H54 (cell line): Measurements from ENCODE around the gene PIEZO1.

Experiments used
- DNase-seq: peaks from one replicate; pipeline ENCODE4 v3.0.0; 2011; ENCODE audit warnings: low spot score, mixed read lengths; ENCODE audit not compliant: insufficient read length
- FAIRE-seq: peaks from 3 replicates; lab custom pipeline; 2011; peaks lifted over from hg19 to GRCh38; lab: Jason Lieb, UNC
- POLR2A ChIP-seq: IDR thresholded peaks from 2 replicates; pipeline ENCODE4 v1.6.1; 2011; ENCODE audit warnings: low read depth, mild to moderate bottlenecking, low read length

Gene PIEZO1

DNA sequence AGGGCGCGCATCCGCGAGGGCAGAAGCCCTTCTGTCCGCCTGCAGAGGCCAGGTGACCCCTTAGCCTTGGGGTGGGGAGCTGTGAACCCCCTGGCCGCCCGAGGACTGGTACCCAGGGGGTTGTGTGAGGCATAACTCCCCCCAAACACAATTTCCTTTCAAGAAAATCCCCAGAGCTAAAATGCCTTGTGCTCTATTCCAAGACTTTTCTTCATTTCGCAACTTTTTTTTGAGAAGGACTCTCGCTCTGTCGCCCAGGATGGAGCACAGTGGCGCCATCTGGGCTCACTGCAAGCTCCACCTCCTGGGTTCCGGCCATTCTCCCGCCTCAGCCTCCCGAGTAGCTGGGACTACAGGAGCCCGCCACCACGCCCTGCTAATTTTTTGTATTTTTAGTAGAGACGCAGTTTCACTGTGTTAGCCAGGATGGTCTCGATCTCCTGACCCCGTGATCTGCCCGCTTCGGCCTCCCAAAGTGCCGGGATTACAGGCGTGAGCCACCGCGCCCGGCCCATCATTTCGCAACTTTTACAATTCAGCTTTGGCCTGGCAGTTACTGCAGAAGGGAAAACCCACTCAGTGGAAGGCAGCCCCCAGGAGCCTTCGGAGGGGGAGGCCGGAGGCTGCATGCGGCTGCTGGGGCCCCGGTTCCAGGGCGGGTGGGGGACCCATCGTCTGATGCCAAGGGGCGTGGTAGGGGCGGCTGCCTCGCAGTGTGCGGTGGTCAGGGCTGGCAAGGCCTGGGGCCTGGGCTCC lies 27.7 kb upstream of the PIEZO1 start:
- no peak for FAIRE-seq
- DNase-seq = no peak
- TF ChIP-seq POLR2A = peak; percentile 43; the same call in 1 of the 2 replicates

DNA sequence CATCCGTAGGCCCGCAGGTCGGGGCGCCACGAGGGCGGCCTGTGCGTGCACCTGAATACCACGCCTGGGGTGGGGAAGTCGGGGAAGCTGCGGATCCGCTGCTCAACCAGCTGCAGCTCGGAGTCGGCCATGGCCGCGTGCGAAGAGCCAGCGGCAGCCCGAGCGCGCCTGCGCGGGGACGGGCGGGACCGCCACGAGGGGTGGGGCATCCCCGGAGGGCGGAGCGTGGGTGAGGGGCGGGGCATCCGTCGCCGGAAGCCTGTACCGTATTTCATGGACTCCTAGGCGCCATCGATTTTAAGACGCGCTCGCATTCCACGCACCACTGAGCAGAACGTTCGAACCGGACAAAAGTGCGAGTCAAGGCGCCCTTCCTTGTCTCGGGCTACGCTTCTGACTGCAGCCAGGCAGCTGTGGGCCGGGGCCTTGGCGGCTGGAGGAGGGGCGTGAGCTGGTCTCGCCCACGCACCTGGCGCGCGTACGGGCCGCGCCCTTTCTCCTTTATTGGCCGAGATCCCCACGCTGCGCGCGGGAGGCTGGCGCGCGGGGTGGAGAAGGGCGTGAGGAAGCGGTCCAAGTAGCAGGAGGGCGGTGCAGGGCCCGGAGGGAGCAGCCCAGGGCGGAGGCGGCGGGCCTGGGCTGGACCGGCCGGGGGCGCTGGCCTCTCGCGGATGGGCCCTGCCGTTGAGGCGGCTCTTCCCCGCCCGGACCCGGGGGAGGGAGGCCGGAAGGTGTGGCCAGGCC lies 26.9 kb upstream of the PIEZO1 start, which contains the start of gene APRT:
TSS of gene APRT (minus strand) at position 160 of the 744 bp plus-strand sequence. CDS start at position 131, 29 bp downstream.
- FAIRE-seq (no peak), DNase-seq (peak; percentile 88)
- TF ChIP-seq POLR2A = peak; percentile 71

DNA sequence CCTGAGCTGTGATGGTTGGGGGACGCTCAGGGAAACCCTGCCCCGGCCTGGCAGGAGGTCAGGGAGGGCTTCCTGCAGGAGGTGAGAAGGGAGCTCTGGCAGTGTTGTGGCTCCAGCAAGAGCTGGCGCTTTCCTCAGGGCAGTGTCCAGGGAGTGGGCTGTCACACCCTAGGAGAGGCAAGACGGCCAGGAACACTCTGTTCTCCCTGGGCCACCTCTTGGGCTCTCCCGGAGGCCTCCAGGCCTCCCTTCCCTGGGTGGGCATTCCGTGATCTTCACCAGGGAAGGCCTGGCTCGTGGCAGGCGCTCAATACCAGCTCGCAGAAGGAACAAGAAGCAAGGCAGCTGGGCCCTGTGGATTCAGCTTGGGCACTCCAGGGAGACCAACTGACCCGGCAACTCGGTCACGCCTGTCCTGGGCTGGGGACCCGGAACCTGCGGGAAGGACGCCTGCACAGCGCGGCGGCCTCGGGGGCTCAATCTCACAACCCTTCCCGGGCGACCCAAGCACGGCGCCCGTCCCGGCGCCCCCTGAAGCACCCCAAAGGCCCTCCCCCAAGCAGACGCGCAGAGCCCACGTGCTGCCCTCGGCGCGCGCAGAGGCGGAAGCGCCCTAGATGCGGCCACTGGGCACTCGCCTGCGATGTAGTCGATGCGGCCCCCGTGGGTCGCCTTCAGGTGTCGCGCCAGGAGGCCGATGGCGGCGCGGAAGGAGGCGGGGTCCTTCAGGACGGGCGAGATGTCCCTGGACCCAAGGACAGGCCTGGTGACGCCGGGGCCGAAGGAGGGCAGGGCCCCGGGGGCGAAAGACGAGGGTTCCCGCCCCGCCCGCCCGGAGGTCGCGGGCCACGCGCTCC lies 26.1 kb upstream of the PIEZO1 start:
- FAIRE-seq = no peak
- DNase-seq = peak; percentile 77

DNA sequence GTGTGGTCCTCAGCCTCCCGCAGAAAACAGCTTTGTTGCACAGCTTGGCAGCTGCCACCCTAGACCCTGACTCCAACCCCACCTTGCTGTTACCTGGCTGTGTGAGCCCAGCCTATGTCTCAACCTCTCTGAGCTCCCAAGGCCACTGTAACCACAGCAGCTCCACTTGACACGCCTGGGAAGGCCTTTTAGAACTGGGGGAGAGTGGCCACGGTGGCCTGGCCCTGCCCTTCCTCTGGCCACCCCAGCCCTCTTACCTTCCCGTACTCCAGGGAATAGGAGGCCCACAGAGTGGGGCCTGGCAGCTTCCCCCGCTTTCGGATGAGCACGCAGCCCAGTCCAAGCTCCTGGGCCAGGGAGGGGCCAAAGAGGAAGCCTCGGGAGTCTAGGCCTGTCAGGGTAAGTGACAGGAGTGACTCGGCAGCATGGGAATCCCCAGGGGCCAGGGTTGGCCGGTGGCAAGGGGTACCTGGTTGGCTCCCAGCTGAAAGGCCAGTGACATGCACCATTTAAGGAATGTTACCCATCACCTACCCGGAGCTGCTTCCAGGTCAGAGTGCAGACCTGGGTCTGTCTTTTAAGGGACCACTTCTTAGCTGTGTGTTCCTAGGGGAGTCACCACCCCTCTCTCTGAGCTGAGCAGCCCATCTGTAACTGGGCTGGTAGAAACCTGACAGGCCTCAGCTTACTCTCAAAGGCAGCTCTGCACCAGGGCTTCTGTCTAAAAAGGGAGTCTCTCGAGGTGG lies 25.3 kb upstream of the PIEZO1 start:
- FAIRE-seq (no peak), DNase-seq (no peak)
- no peak for TF ChIP-seq POLR2A

More for the DNA sequence above, 26.1 kb upstream of the PIEZO1 start:
- TF ChIP-seq POLR2A = peak; percentile 66

DNA sequence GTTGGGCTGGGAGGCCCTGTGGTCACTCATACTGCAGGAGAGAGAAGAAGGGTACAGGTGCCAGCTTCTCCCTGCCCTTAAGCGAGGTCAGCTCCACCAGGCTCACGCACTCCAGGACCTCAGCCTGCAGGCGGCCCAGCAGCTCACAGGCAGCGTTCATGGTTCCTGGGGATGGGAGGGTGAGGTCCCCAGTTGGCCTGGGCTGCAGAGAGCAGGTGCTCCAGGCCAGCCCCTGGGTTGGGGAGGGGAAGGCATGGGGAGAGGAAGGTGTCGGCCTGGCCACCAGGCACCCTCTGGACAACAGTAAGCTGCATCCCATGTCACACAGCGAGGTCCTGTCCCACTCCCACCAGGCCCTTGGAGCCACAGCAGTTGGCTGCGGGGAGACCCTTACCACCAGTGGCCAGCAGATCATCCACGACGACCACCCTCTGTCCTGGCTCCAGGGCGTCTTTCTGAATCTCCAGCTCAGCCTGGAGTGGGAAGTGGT lies 24.7 kb upstream of the PIEZO1 start:
- FAIRE-seq (no peak), DNase-seq (peak; percentile 27)
- peak; percentile 31 for TF ChIP-seq POLR2A

DNA sequence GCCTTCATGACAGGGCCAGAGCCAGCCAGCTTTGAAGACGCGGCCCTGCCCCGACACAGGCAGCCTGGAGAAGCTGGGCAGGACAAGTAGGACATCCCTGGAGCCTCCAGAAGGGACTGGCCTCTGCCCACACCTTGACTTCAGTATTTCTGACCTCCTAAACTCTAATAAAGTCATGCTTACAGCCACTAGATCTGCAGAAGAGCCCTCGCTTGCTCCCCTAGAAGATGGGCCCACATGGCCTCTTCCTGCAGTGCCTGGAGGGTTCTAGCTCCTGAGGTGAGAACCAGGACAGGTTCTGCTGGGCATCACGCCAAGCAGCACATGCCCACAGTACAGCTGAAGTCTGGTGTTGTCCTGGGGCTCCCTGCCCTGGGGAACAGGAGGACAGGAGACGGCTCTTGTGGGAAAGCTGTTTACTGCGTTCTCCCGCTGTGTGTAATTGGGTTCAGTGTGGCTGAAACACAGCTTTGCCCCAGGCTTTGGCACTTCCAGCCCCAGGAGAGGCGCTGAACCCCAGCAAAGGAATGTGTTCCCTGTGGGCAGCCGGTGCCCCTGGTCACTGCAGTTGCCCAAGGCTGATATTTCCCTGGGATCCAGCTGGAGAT lies 24.2 kb upstream of the PIEZO1 start:
- no peak for DNase-seq
- no peak; the same call in 1 of the 2 replicates for TF ChIP-seq POLR2A
- no peak for FAIRE-seq

DNA sequence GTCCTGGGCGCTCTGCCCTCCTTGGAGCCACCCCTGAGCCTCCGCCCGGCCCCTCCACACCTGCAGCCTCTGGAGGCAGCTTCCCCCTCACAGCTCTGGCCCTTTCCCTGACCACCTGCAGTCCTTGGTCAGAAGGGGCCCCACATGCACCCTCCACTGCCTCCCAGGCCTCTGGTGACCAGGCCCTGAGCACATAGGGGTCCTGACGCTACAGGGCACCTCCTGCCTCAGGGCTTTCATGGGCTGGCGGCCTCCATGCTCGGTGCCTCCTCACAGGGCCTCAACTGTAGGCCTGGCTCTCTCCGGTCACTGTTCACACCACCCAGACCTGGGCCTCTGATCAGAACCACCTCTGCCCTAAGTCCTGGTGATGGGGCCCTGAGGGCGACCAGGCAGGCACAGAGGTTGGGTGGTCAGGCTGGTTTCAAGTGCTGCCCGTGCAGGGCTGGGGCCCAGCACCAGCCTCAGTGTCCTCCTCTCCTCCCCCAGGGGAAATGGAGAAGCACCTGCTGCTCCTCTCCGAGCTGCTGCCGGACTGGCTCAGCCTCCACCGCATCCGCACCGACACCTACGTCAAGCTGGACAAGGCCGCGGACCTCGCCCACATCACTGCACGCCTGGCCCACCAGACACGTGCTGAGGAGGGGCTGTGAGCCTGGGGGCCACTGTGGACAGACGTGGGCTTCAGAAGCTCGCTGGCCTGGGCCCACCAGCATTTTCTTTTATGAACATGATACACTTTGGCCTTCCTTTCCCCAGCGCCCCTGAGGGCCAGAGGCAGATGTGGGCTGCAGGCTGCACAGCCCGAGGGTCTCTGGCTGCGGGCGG lies 22.8 kb upstream of the PIEZO1 start:
- DNase-seq (no peak), FAIRE-seq (no peak)
- no peak for TF ChIP-seq POLR2A

DNA sequence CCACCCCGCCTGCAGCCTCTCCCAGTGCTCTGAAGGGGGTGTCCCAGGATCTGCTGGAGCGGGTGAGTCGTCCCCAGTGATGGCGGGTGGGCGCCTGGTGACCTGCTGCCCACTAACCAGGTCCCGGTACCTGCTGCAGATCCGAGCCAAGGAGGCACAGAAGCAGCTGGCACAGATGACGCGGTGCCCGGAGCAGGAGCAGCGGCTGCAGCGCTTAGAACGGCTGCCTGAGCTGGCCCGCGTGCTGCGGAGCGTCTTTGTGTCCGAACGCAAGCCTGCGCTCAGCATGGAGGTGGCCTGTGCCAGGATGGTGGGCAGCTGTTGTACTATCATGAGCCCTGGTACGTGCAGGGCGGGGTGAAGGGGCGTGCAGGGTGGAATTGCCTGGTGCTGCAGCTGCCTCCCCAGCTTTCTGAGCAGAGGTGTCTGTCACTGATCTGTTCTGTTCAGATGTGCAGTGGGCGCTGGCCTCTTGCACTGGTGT lies 22.2 kb upstream of the PIEZO1 start:
- DNase-seq = no peak
- FAIRE-seq = no peak

DNA sequence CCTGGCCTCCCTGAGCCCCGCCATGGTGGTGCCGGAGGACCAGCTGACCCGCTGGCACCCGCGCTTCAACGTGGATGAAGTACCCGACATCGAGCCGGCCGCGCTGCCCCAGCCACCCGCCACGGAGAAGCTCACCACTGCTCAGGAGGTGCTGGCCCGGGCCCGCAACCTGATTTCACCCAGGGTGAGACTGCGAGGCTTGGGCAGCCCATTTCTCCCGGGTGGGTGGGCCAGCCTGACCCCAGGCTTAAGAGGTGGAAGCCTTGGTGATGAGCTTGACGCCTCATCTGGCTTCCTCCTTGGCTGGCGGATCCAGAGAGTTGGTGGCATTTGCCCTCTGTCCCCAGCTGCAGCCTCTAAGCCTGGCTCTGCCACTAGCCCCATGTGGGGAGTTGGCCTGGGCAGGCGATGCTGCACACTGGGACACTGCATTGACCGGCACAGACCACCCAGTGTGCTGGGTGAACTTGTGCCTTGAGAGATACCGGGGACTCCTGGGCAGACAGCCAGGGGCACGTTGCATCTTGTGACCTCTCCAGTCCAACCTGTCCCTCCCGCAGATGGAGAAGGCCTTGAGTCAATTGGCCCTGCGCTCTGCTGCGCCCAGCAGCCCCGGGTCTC lies 21.6 kb upstream of the PIEZO1 start:
- DNase-seq = no peak
- no peak for TF ChIP-seq POLR2A
- FAIRE-seq = no peak

More for the DNA sequence above, 22.2 kb upstream of the PIEZO1 start:
- TF ChIP-seq POLR2A = no peak

DNA sequence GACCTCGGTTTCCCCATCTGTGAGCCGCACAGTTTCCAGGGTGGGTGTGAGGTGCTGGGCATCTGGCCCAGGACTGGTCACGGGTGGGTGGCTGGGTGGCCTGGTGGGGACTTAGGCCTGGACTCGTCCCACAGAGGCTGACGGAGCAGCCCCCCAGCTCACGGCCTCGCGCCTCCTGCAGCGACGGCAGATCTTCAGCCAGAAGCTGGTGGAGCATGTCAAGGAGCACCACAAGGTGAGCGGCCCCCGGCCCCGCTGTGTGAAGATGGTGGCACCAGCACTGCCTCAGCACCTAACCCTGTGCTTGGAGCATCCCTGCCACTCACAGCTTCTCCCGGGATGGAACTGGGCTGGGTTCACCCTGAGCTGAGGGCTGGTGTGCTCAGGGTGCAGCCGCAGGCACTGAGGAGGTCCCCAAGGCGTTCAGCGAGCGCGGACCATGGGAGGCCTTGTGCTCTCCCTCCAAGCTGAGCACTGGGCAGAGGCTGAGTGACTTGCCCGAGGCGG lies 20.9 kb upstream of the PIEZO1 start:
- DNase-seq = no peak
- FAIRE-seq = no peak
- no peak for TF ChIP-seq POLR2A

DNA sequence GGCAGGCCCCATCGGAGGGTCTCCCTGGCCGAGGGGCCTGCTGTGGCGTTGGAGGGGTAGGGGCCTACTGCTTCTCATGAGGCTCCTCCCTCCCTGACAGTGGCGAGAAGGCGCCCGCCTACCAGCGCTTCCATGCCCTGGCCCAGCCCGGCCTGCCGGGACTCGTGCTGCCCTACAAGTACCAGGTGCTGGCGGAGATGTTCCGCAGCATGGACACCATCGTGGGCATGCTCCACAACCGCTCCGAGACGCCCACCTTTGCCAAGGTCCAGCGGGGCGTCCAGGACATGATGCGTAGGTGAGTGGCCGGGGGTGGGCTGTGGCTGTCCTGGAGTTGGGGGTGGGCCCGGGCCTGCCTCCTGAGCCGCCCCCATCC lies 20.3 kb upstream of the PIEZO1 start:
- FAIRE-seq (no peak), DNase-seq (no peak)
- TF ChIP-seq POLR2A = no peak
